Keratinocyte (primary cell): ENCODE results near the gene PPFIA3. TPM values are rescaled to one million over a fixed set of nuclear protein-coding genes. Genes with fewer than 3 reads are reported as not detected.

ENCODE experiments used
- DNase-seq: peaks from one replicate; pipeline ENCODE4 v3.0.0-alpha.2; 2011; ENCODE audit warnings: low read depth, missing footprints, low spot score
- FAIRE-seq: peaks from 2 replicates; lab custom pipeline; 2011; peaks lifted over from hg19 to GRCh38; lab: Jason Lieb, UNC
- H2AFZ ChIP-seq: 2 replicates; pipeline ENCODE4 v1.6.0; 2012; ENCODE audit warnings: low read length, control low read depth, inconsistent platforms; ENCODE audit not compliant: control insufficient read depth
- H3K27ac ChIP-seq: 2 replicates; pipeline ENCODE4 v1.5.1; 2011; ENCODE audit warnings: low read length; ENCODE audit not compliant: control insufficient read depth, insufficient read depth
- H3K27me3 ChIP-seq: 3 replicates; pipeline ENCODE4 v1.6.0; 2011; ENCODE audit warnings: low read length; ENCODE audit not compliant: control insufficient read depth, insufficient read depth; ENCODE audit errors: extremely low read depth
- H3K36me3 ChIP-seq, 2 experiments: 2 replicates in 1 of 2; 3 replicates in 1 of 2; pipeline ENCODE4 v1.5.1; 2011; ENCODE audit warnings: low read length in 2 of 2, mild to moderate bottlenecking in 1 of 2; ENCODE audit not compliant: control insufficient read depth in 2 of 2, insufficient read depth in 2 of 2; ENCODE audit errors: extremely low read depth in 1 of 2
- H3K4me1 ChIP-seq: 3 replicates; pipeline ENCODE4 v1.5.1; 2011; ENCODE audit warnings: low read length; ENCODE audit not compliant: control insufficient read depth, insufficient read depth; ENCODE audit errors: extremely low read depth
- H3K4me2 ChIP-seq: 3 replicates; pipeline ENCODE4 v1.6.0; 2011; ENCODE audit warnings: low read depth, low read length; ENCODE audit not compliant: control insufficient read depth, insufficient read depth; ENCODE audit errors: extremely low read depth
- H3K4me3 ChIP-seq, 3 experiments: fragments of 200-600 bp in 1 of 3; sonication (generic) in 1 of 3; 2 replicates in 2 of 3; 3 replicates in 1 of 3; pipeline ENCODE4 v1.5.1; 2011 to 2016; ENCODE audit warnings: low read length in 3 of 3, mild to moderate bottlenecking in 3 of 3, control low read depth in 2 of 3, inconsistent platforms in 1 of 3, low read depth in 1 of 3, mixed read lengths in 1 of 3, mixed run types in 1 of 3, moderate library complexity in 1 of 3; ENCODE audit not compliant: control insufficient read depth in 2 of 3, insufficient read depth in 2 of 3; ENCODE audit errors: extremely low read depth in 1 of 3
- H3K79me2 ChIP-seq: 2 replicates; pipeline ENCODE4 v1.6.0; 2012; ENCODE audit warnings: low read length; ENCODE audit not compliant: control insufficient read depth, insufficient read depth
- H3K9ac ChIP-seq: 3 replicates; pipeline ENCODE4 v1.6.0; 2011; ENCODE audit warnings: low read length; ENCODE audit not compliant: control insufficient read depth, insufficient read depth; ENCODE audit errors: extremely low read depth
- H3K9me1 ChIP-seq: 3 replicates; pipeline ENCODE4 v1.6.0; 2011; ENCODE audit warnings: low read length; ENCODE audit not compliant: control insufficient read depth, insufficient read depth; ENCODE audit errors: extremely low read depth
- H3K9me3 ChIP-seq: 2 replicates; pipeline ENCODE4 v1.5.1; 2012; ENCODE audit warnings: low read depth, low read length; ENCODE audit not compliant: control insufficient read depth
- H4K20me1 ChIP-seq: 3 replicates; pipeline ENCODE4 v1.6.0; 2011; ENCODE audit warnings: low read length; ENCODE audit not compliant: control insufficient read depth, insufficient read depth; ENCODE audit errors: extremely low read depth
- EZH2 ChIP-seq: IDR thresholded peaks from one replicate; pipeline ENCODE4 v1.6.1; 2012; ENCODE audit warnings: inconsistent platforms, mild to moderate bottlenecking, low read length, moderate library complexity
- dilution Hi-C: fragments of 300-500 bp; cut with MboI; formaldehyde crosslinking; loops from one replicate; pipeline ENCODE4 v1.7.0; 2020; ENCODE audit warnings: low sequenced_read_pairs; ENCODE audit not compliant: extremely low pct_ligation_motif_present
- polyA plus RNA-seq, 5 experiments: library from polyadenylated mRNA; depleted of rRNA in 3 of 5; stranded (reverse) in 3 of 5; stranded (forward) in 1 of 5; unstranded in 1 of 5; fragments of >200 nt; gene quantifications; 1 replicate in 1 of 5; 2 replicates in 3 of 5; 3 replicates in 1 of 5; pipeline versions ENCODE4 v1.2.1 to v1.2.3, GENCODE V29; 2011 to 2012; ENCODE audit warnings: missing spikeins in 2 of 5, low read depth in 1 of 5, low replicate concordance in 1 of 5
- TF ChIP-seq, protein P1 (sequence below), 3 experiments: IDR thresholded peaks in 1 of 3; conservative IDR thresholded peaks in 1 of 3; optimal IDR thresholded peaks in 1 of 3; 2 replicates in 2 of 3; 3 replicates in 1 of 3; pipeline versions ENCODE3 to v1.5.1; 2011; ENCODE audit warnings: low read length in 3 of 3, mild to moderate bottlenecking in 3 of 3, moderate library complexity in 2 of 3, control low read depth in 1 of 3, inconsistent platforms in 1 of 3; ENCODE audit not compliant: insufficient read depth in 2 of 3; ENCODE audit errors: extremely low read depth in 1 of 3

The PPFIA3 gene
- polyA plus RNA-seq, 1 donor (not counting 4 experiments of a cell fraction or from before 2014, with no cell fraction given): 3.0 TPM

DNA sequence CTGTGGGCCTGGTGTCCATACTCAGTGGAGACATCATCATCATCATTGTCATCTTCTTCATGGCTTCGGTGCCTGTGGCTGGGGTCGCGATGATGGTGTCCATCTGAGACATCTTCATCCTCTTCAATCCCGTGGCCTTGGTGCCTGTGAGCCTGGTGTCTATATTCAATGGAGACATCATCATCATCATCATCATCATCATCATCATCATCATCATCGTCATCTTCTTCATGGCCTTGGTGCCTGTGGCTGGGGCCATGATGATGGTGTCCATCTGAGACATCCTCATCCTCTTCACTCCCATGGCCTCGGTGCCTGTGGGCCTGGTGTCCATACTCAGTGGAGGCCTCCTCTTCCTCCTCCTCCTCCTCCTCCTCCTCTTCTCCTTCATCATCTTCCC, 34.9 kb downstream of the PPFIA3 start:
- Histone ChIP-seq H3K4me3 (no peak overlapping the region), H3K9ac (no peak overlapping the region), H3K4me2 (no peak overlapping the region), H4K20me1 (no peaks in the 10 kb centered on the region), H2AFZ (no peak overlapping the region), H3K36me3 (no peaks in the 10 kb centered on the region), H3K27ac (no peak overlapping the region), H3K27me3 (no peaks in the 10 kb centered on the region), H3K9me1 (no peaks in the 10 kb centered on the region), H3K79me2 (peaks cover 7% of the 10 kb centered on the region), H3K4me1 (peaks cover 23% of the 10 kb centered on the region), H3K9me3 (no peaks in the 10 kb centered on the region)
- dilution Hi-C loops: no loop called here
- DNase-seq (no peak), FAIRE-seq (no peak)
- TF ChIP-seq EZH2: no peak
- TF ChIP-seq, protein P1, sequence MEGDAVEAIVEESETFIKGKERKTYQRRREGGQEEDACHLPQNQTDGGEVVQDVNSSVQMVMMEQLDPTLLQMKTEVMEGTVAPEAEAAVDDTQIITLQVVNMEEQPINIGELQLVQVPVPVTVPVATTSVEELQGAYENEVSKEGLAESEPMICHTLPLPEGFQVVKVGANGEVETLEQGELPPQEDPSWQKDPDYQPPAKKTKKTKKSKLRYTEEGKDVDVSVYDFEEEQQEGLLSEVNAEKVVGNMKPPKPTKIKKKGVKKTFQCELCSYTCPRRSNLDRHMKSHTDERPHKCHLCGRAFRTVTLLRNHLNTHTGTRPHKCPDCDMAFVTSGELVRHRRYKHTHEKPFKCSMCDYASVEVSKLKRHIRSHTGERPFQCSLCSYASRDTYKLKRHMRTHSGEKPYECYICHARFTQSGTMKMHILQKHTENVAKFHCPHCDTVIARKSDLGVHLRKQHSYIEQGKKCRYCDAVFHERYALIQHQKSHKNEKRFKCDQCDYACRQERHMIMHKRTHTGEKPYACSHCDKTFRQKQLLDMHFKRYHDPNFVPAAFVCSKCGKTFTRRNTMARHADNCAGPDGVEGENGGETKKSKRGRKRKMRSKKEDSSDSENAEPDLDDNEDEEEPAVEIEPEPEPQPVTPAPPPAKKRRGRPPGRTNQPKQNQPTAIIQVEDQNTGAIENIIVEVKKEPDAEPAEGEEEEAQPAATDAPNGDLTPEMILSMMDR (optimal IDR thresholded peaks at IDR 0.05 in 1 of 3, IDR thresholded peaks at IDR 0.05 in 1 of 3, conservative IDR thresholded peaks at IDR 0.05 in 1 of 3; ENCODE audit: extremely low read depth in 1 of 3, insufficient read depth in 2 of 3, low read length in 3 of 3): no peak

DNA sequence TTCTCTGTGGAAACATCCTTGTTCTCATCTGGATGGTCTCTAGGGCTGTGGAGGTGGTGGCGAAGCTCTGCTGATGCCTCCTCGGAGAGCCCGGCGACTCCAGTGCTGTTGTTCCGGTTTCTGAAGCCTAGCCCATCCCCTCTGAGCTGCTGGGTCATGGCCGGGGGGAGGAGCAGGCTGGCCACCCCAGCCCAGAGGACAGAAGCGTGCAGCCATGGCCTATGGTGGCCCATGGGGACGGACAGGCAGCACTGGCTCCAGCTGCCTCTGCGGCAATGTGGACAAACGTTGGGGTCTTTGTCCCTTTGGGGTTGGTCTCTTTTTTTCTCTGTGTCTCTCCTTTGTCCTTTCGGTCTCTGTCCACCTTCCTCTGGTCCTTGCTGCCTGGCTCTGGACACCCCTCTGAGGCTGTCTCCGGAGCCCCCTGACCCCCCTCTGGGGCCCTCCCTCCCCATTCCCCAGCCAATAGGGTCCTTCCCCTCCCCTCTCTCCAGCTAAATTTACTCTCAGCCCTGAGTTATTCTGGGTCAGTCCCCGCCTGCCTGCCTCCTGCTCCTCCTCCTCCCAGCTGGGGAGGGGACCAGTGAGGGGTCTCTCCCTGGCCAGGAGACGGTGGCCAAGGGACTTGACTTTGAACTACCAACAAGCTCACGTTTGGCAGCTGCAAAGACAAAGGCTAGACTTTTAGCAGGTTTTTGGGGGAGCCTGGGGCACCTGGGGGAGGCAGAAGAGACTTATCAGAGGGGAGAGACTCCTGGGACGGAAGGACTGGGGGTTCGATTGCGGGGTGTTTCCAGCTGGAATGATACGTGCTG, 35.9 kb downstream of the PPFIA3 start, which contains the start of gene HRC:
HRC (minus strand) TSS at position 392 of the 815 bp plus-strand sequence; CDS start at position 233, 159 bp downstream.
- no peak within 1 kb of the TSS for H3K4me3 ChIP-seq
- H3K9ac ChIP-seq: no peak within 1 kb of the TSS
- no peaks in the 10 kb centered on the region for H3K27me3 ChIP-seq
- no peak within 1 kb of the TSS for H3K27ac ChIP-seq
- H3K36me3 ChIP-seq: peaks cover 3 to 4% of the 10 kb centered on the region in 2 experiments
- no peak for DNase-seq
- H3K4me2 ChIP-seq: no peak within 1 kb of the TSS
- H3K9me3 ChIP-seq: no peaks in the 10 kb centered on the region
- dilution Hi-C loops: no loop called here
- TF ChIP-seq EZH2: no peak
- TF ChIP-seq, protein P1 (optimal IDR thresholded peaks at IDR 0.05 in 1 of 3, IDR thresholded peaks at IDR 0.05 in 1 of 3, conservative IDR thresholded peaks at IDR 0.05 in 1 of 3; ENCODE audit: extremely low read depth in 1 of 3, insufficient read depth in 2 of 3, low read length in 3 of 3): no peak
- H2AFZ ChIP-seq: no peak within 1 kb of the TSS
- no peaks in the 10 kb centered on the region for H4K20me1 ChIP-seq
- peaks cover 7% of the 10 kb centered on the region for H3K79me2 ChIP-seq
- no peaks in the 10 kb centered on the region for H3K9me1 ChIP-seq
- peaks cover 17% of the 10 kb centered on the region for H3K4me1 ChIP-seq
- FAIRE-seq: no peak
